ENCODE data around the gene SMARCC1.

DNA sequence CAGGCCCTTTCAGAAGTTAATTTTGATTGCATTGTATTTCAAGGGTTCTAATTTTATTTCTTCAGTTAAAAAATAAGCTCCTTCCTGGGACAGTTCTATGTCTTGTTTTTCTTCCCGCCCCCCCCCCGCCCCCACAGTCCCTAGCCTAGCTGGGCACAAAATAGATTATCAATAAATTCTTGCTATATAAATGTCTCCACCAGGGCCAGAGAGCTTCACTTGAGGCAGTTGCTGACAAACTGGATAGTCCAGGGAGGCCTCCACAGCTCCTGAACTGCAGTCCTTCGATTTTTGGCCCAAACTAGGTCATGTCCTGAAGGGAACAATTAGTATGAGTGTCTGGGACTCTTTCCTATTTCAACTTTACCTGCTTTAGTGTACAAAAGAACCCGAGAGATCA is 193.1 kb downstream of the SMARCC1 start:
- TF ChIP-seq EZH2 (IDR thresholded peaks at IDR 0.05; ENCODE audit: low read length, unreplicated experiment) (no peak), EZH2phosphoT487 (IDR thresholded peaks at IDR 0.05; ENCODE audit: borderline replicate concordance, low read length) (no peak), CTCF (conservative IDR thresholded peaks at IDR 0.05; ENCODE audit: low read depth, low read length) (no peak)
